Measurements from ENCODE around the gene APCDD1. TPM values are rescaled to one million over a fixed set of nuclear protein-coding genes. Genes with fewer than 3 reads are reported as not detected.
A peak's percentile ranks its signal among the peaks of the same experiment; 100 is the strongest.

Gene APCDD1
- total RNA-seq, 1 experiment from 2014 or later = 0.54 TPM

DNA sequence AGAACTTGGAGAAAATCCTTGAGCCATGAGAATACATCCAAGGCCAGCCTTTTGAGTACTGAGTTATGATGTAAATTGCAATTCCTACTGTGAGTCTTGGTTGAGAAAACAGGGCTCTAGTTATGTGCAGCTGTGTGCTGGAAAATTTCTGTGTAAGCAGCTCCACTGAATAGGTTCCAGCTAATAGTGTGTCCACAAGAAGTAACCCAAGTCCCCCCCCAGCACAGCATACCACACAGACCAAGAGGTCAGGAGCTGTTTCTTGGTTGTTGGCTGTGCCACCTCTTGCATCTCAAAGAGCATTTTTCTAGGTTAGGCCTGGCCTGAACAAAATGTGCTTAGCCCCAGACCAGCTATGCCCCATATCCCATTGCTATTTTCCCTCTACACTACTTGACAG, 36.8 kb upstream of the APCDD1 start:
- TF ChIP-seq, protein P1, sequence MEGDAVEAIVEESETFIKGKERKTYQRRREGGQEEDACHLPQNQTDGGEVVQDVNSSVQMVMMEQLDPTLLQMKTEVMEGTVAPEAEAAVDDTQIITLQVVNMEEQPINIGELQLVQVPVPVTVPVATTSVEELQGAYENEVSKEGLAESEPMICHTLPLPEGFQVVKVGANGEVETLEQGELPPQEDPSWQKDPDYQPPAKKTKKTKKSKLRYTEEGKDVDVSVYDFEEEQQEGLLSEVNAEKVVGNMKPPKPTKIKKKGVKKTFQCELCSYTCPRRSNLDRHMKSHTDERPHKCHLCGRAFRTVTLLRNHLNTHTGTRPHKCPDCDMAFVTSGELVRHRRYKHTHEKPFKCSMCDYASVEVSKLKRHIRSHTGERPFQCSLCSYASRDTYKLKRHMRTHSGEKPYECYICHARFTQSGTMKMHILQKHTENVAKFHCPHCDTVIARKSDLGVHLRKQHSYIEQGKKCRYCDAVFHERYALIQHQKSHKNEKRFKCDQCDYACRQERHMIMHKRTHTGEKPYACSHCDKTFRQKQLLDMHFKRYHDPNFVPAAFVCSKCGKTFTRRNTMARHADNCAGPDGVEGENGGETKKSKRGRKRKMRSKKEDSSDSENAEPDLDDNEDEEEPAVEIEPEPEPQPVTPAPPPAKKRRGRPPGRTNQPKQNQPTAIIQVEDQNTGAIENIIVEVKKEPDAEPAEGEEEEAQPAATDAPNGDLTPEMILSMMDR (IDR thresholded peaks at IDR 0.05; ENCODE audit: unreplicated experiment) = no peak
- BruUV-seq (replicated peaks) = no TSS peak
- H3K36me3 Mint-ChIP-seq (ENCODE audit: insufficient read depth, unreplicated experiment) = peaks cover 6% of the 10 kb centered on the region
- DNase-seq (ENCODE audit: unreplicated experiment) = no peak
- no peaks in the 10 kb centered on the region for H3K27me3 Mint-ChIP-seq (ENCODE audit: insufficient read depth, unreplicated experiment)
- POLR2A ChIA-PET = interaction anchor here (0.6 to 1.3 kb wide), 5 partner anchors 15 to 89 kb away, joined by 3 to 5 read pairs (median 3); no protein-coding TSS in a partner anchor
- peaks cover 60% of the 10 kb centered on the region for H3K4me1 Mint-ChIP-seq (ENCODE audit: insufficient read depth, unreplicated experiment)
- no peak overlapping the region for H3K4me3 Mint-ChIP-seq (ENCODE audit: unreplicated experiment)
- CTCF ChIA-PET = interaction anchor here (1.3 kb wide), 1 partner anchor 467 kb away, joined by 3 read pairs; no protein-coding TSS in a partner anchor
- H3K27ac Mint-ChIP-seq (ENCODE audit: low read depth, unreplicated experiment) = peak overlapping the region; percentile 81
- H3K9me3 Mint-ChIP-seq (ENCODE audit: unreplicated experiment) = no peaks in the 10 kb centered on the region
- intact Hi-C loops (cut with micrococcal nuclease) = no loop called here

DNA sequence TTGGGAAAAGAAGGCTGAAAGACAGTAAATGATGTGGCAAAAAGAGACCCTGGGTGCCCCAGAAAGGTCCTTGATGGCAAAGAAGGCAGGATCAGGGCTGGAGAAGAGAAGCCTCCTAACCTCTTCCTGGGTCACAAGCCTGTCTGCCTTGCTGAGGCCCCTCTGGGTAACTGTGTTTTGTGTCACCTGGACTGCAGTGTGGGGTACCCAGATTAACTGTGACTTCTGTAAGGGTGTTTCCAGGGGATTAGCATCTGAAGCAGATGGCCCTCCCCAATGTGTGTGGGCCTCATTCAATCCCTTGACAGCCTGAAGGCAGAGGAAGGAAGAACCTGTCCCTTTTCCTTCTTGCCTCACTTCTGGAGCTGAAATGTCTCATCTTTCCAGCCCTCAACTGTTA, 35.6 kb upstream of the APCDD1 start:
- peak overlapping the region; percentile 81 for H3K27ac Mint-ChIP-seq (ENCODE audit: low read depth, unreplicated experiment)
- intact Hi-C loops (cut with micrococcal nuclease) = no loop called here
- H3K4me3 Mint-ChIP-seq (ENCODE audit: unreplicated experiment) = no peak overlapping the region
- no TSS peak for BruUV-seq (replicated peaks)
- no peaks in the 10 kb centered on the region for H3K27me3 Mint-ChIP-seq (ENCODE audit: insufficient read depth, unreplicated experiment)
- ChIA-PET POLR2A (interaction anchor here (0.5 to 1.2 kb wide), 4 partner anchors 8 to 630 kb away, joined by 3 to 4 read pairs (median 4); no protein-coding TSS in a partner anchor), CTCF (interaction anchor here (0.7 to 1.0 kb wide), 3 partner anchors 12 to 114 kb away, joined by 3 to 6 read pairs (median 3); no protein-coding TSS in a partner anchor)
- peaks cover 6% of the 10 kb centered on the region for H3K36me3 Mint-ChIP-seq (ENCODE audit: insufficient read depth, unreplicated experiment)
- no peak for DNase-seq (ENCODE audit: unreplicated experiment)
- H3K9me3 Mint-ChIP-seq (ENCODE audit: unreplicated experiment) = no peaks in the 10 kb centered on the region
- TF ChIP-seq, protein P1 (IDR thresholded peaks at IDR 0.05; ENCODE audit: unreplicated experiment) = no peak
- peaks cover 54% of the 10 kb centered on the region for H3K4me1 Mint-ChIP-seq (ENCODE audit: insufficient read depth, unreplicated experiment)

DNA sequence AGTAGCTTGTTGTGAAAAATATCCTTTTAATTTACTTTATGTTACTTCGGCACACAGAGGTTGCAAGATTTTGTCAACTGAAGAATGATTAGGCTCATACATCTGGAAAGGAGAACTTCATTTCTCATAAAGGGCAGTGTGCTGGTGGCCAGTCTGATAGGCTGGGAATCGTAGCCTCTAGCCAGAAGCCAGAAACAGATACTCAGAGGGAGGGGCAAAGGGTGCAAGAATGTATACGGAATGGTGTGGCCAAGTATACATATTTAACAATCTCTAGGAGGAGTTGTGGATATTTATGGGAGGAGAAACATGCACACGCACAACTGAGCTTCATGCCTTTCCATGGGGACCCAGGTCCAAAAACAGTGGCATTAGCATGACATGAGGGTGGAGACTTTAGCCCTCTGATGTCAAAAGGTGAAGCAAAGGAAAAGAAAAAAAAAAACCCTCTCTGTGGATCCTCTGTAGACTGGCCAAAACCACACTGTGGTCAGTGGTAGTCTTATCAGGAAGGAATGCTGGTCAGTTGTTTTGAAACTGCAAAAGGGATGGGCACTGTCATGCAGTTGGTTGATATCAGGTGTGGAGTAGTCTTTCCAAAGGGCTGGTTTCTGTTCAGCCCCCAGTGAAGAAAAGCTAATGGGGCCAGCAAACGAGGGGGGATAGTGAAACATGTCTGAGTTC, 34.9 kb upstream of the APCDD1 start:
- TF ChIP-seq, protein P1 (IDR thresholded peaks at IDR 0.05; ENCODE audit: unreplicated experiment) = no peak
- peaks cover 50% of the 10 kb centered on the region for H3K4me1 Mint-ChIP-seq (ENCODE audit: insufficient read depth, unreplicated experiment)
- H3K27me3 Mint-ChIP-seq (ENCODE audit: insufficient read depth, unreplicated experiment) = no peaks in the 10 kb centered on the region
- BruUV-seq (replicated peaks) = no TSS peak
- H3K27ac Mint-ChIP-seq (ENCODE audit: low read depth, unreplicated experiment) = peak overlapping the region; percentile 81
- no peaks in the 10 kb centered on the region for H3K9me3 Mint-ChIP-seq (ENCODE audit: unreplicated experiment)
- no peak overlapping the region for H3K4me3 Mint-ChIP-seq (ENCODE audit: unreplicated experiment)
- ChIA-PET POLR2A (interaction anchor here (1.2 to 2.4 kb wide), 3 partner anchors 8 to 13 kb away, joined by 4 to 16 read pairs (median 10); no protein-coding TSS in a partner anchor), CTCF (interaction anchor here (0.6 to 1.3 kb wide), 5 partner anchors 18 to 701 kb away, joined by 3 to 4 read pairs (median 3); no protein-coding TSS in a partner anchor)
- no peak for DNase-seq (ENCODE audit: unreplicated experiment)
- intact Hi-C loops (cut with micrococcal nuclease) = no loop called here
- H3K36me3 Mint-ChIP-seq (ENCODE audit: insufficient read depth, unreplicated experiment) = peaks cover 6% of the 10 kb centered on the region

DNA sequence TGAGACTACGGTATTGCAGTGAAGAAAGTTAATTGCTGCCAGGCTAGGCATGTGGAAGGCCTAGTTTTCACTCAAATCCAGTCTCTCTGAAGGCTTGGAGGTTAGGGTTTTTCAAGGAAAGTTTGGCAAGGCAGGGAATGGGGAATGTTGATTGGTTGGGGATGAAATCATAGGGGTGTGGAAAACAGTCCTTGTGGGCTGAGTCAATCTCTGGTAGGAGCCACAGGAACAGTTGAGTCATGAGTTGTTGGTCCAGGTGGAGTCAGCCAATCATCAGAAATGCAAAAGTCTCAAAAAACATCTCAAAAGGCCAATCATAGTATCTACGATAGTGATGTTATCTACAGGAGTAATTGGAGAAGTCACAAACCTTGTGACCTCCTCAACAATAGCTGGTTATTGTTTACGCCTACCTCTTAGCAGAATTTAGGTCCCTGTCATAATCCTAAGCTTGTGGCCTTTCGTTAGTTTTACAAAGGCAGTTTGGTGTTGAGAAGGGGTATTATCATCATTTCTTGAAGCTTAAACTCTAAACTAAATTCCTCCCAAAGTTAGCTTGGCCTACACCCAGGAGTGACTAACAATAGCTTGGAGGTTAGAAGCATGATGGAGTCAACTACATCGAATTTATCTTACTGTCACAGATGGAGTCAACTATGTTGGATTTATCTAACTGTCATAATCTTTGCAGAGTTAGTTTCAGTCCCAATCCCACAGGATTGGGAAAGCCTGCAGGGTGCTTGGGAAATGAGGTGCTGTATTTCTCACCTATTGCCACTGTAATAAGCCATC, 33.7 kb upstream of the APCDD1 start:
- BruUV-seq (replicated peaks) = no TSS peak
- intact Hi-C loops (cut with micrococcal nuclease) = no loop called here
- Mint-ChIP-seq H3K27ac (ENCODE audit: low read depth, unreplicated experiment) (peak overlapping the region; percentile 81), H3K9me3 (ENCODE audit: unreplicated experiment) (no peaks in the 10 kb centered on the region), H3K36me3 (ENCODE audit: insufficient read depth, unreplicated experiment) (peaks cover 6% of the 10 kb centered on the region), H3K4me3 (ENCODE audit: unreplicated experiment) (no peak overlapping the region), H3K4me1 (ENCODE audit: insufficient read depth, unreplicated experiment) (peaks cover 47% of the 10 kb centered on the region), H3K27me3 (ENCODE audit: insufficient read depth, unreplicated experiment) (no peaks in the 10 kb centered on the region)
- ChIA-PET POLR2A (interaction anchor here (1.2 to 2.4 kb wide), 4 partner anchors 8 to 15 kb away, joined by 3 to 16 read pairs (median 10); no protein-coding TSS in a partner anchor), CTCF (interaction anchor here (0.7 to 1.3 kb wide), 3 partner anchors 19 to 449 kb away, joined by 3 to 4 read pairs (median 3); no protein-coding TSS in a partner anchor)
- DNase-seq (ENCODE audit: unreplicated experiment) = peak; percentile 15
- TF ChIP-seq, protein P1 (IDR thresholded peaks at IDR 0.05; ENCODE audit: unreplicated experiment) = no peak
